ENCODE measurements around the gene BPIFB6. TPM values are rescaled to one million over a fixed set of nuclear protein-coding genes. Genes with fewer than 3 reads are reported as not detected.

The BPIFB6 gene
- total and polyA plus RNA-seq, 2 of the 4 experiments (the other 2 are of a cell fraction) = not detected

GRCh38 chr20:33091693-33092092 lies 60.2 kb downstream of the BPIFB6 start:
- no peak overlapping the region for H3K9ac ChIP-seq (ENCODE audit: low read depth, low read length)
- no peak overlapping the region for H4K91ac ChIP-seq (ENCODE audit: insufficient read depth, low read depth, low read length)
- H3K56ac ChIP-seq (ENCODE audit: extremely low read depth, insufficient read depth, low read length) = no peak overlapping the region
- WGBS, 2 experiments (ENCODE audit: extremely low coverage in 2 of 2, insufficient read length in 1 of 2) = no CpG with 5 or more reads among the region's 3 CpGs
- no peak overlapping the region for H3K27ac ChIP-seq (ENCODE audit: insufficient read depth, low read length)
- no peak for DNase-seq
- no peak overlapping the region for H2AK5ac ChIP-seq (ENCODE audit: low read depth, low read length)
- no peaks in the 10 kb centered on the region for H4K20me1 ChIP-seq (ENCODE audit: insufficient read depth, low read length)
- H4K8ac ChIP-seq (ENCODE audit: low read depth in 2 of 2, low read length in 2 of 2) = no peak overlapping the region
- no peaks in the 10 kb centered on the region for H3K4me1 ChIP-seq (ENCODE audit: control insufficient read depth, insufficient read depth, low read length)
- H3K36me3 ChIP-seq (ENCODE audit: control insufficient read depth, insufficient read depth, low read length) = no peaks in the 10 kb centered on the region
- no peaks in the 10 kb centered on the region; the same call in none of the 2 replicates for H3K27me3 ChIP-seq (ENCODE audit: control insufficient read depth, insufficient read depth, low read length)
- H2AFZ ChIP-seq (replicated peaks; ENCODE audit: low read length, poor library complexity) = no peak overlapping the region
- no peak overlapping the region for H2AK9ac ChIP-seq (replicated peaks; ENCODE audit: low read depth, low read length, poor library complexity)
- H3K4me3 ChIP-seq (ENCODE audit: insufficient read depth, low read depth, low read length) = no peak overlapping the region
- no peaks in the 10 kb centered on the region for H3K9me3 ChIP-seq (ENCODE audit: control insufficient read depth, insufficient read depth, low read length)
- no peaks in the 10 kb centered on the region for H3K79me1 ChIP-seq (ENCODE audit: low read depth in 1 of 2, low read length in 2 of 2)
- intact Hi-C loops (cut with micrococcal nuclease) = no loop called here
- no peaks in the 10 kb centered on the region for H3K9me1 ChIP-seq (ENCODE audit: insufficient read depth, low read length)
- H2BK120ac ChIP-seq (ENCODE audit: low read depth, low read length) = no peak overlapping the region
- no peak overlapping the region for H3K4me2 ChIP-seq (ENCODE audit: low read depth, low read length)
- no peak overlapping the region for H3K4ac ChIP-seq (ENCODE audit: low read depth, low read length)
- H2BK20ac ChIP-seq (ENCODE audit: low read depth, low read length) = no peak overlapping the region
- H2BK5ac ChIP-seq (ENCODE audit: low read depth, low read length, poor library complexity, severe bottlenecking) = no peak overlapping the region
- no peak overlapping the region for H3K18ac ChIP-seq (ENCODE audit: low read depth, low read length)
- H3K14ac ChIP-seq (replicated peaks; ENCODE audit: low read depth, low read length) = no peak overlapping the region
- ChIA-PET CTCF (no interaction called here), POLR2A (ENCODE audit: unreplicated experiment) (no interaction called here)
- no peak overlapping the region for H4K5ac ChIP-seq (ENCODE audit: low read depth, low read length)
- TF ChIP-seq RCOR1 (IDR thresholded peaks at IDR 0.05; ENCODE audit: insufficient replicate concordance, low read length) = no peak
- TF ChIP-seq SMC3 (IDR thresholded peaks at IDR 0.05; ENCODE audit: low read depth, low read length) = no peak
- no peak for TF ChIP-seq CEBPB (IDR thresholded peaks at IDR 0.05; ENCODE audit: low read depth, low read length)
- TF ChIP-seq RAD21 (IDR thresholded peaks at IDR 0.05; ENCODE audit: low read length) = no peak
- TF ChIP-seq MAFK (IDR thresholded peaks at IDR 0.05; ENCODE audit: low read depth, low read length) = no peak
- no peak for TF ChIP-seq CTCF (conservative IDR thresholded peaks at IDR 0.05; ENCODE audit: low read depth, low read length)
- no peak for TF ChIP-seq FOS (IDR thresholded peaks at IDR 0.05; ENCODE audit: low read depth, low read length)
- no peak for TF ChIP-seq MAZ (IDR thresholded peaks at IDR 0.05; ENCODE audit: borderline replicate concordance, low read depth, low read length)
- TF ChIP-seq MXI1 (IDR thresholded peaks at IDR 0.05; ENCODE audit: borderline replicate concordance, low read depth, low read length) = no peak
- TF ChIP-seq CHD1 (IDR thresholded peaks at IDR 0.05; ENCODE audit: low read depth, low read length) = no peak
- TF ChIP-seq BHLHE40 (IDR thresholded peaks at IDR 0.05; ENCODE audit: low read depth, low read length) = no peak
- TF ChIP-seq NFE2L2 (IDR thresholded peaks at IDR 0.05; ENCODE audit: low read depth, low read length) = no peak
- TF ChIP-seq POLR2A (IDR thresholded peaks at IDR 0.05; ENCODE audit: low read depth, low read length) = no peak
- TF ChIP-seq USF2 (IDR thresholded peaks at IDR 0.05; ENCODE audit: low read depth, low read length) = no peak
- no peak for TF ChIP-seq RFX5 (IDR thresholded peaks at IDR 0.05; ENCODE audit: low read depth, low read length)
- TF ChIP-seq ELK1 (IDR thresholded peaks at IDR 0.05; ENCODE audit: borderline replicate concordance, low read depth, low read length) = no peak
- BruUV-seq (replicated peaks) = no TSS peak
- dilution Hi-C loops (cut with HindIII; ENCODE audit: low sequenced_read_pairs, unreplicated experiment) = no loop called here
- in situ Hi-C loops (cut with MboI; ENCODE audit: low sequenced_read_pairs) = no loop called here
- no peak overlapping the region for H3K23ac ChIP-seq (ENCODE audit: low read depth, low read length)
- no peak for ATAC-seq (ENCODE audit: low read depth)
- H2BK15ac ChIP-seq (ENCODE audit: low read depth, low read length) = no peak overlapping the region

All from IMR-90 (cell line).